Activated CD8-positive, alpha-beta T cell treated with anti-CD3 and anti-CD28 coated beads for 36 hours (primary cell): ENCODE results near the gene KDM3B. TPM values are rescaled to one million over a fixed set of nuclear protein-coding genes. Genes with fewer than 3 reads are reported as not detected.

Experiments used
- ATAC-seq: fragments of 200-7000 bp; cut with Tn5 transposase; one replicate; pipeline ENCODE4 v1.10.0; 2021; ENCODE audit warnings: mild to moderate bottlenecking, moderate library complexity
- CTCF ChIA-PET: fragments of 350-600 bp; sonication (Branson Sonifier 250); formaldehyde crosslinking; loops from one replicate; lab custom pipeline; 2021; ENCODE audit warnings: antibody characterized with exemption; lab: Charles Lee
- POLR2A ChIA-PET: fragments of 350-600 bp; sonication (Branson Sonifier 250); formaldehyde crosslinking; loops from one replicate; lab custom pipeline; 2021; ENCODE audit warnings: antibody characterized with exemption; lab: Charles Lee
- DNase-seq: peaks from one replicate; pipeline ENCODE4 v3.0.0-alpha.2; 2020
- H3K27ac Mint-ChIP-seq: one replicate; pipeline ENCODE4 v1.8.0; 2021; ENCODE audit warnings: mild to moderate bottlenecking, mixed read lengths
- H3K27me3 Mint-ChIP-seq: one replicate; pipeline ENCODE4 v1.8.0; 2021; ENCODE audit warnings: mixed read lengths
- H3K36me3 Mint-ChIP-seq: one replicate; pipeline ENCODE4 v1.8.0; 2021; ENCODE audit warnings: low read depth, mixed read lengths
- H3K4me1 Mint-ChIP-seq: one replicate; pipeline ENCODE4 v1.8.0; 2021; ENCODE audit warnings: low read depth, mixed read lengths
- H3K4me3 Mint-ChIP-seq: one replicate; pipeline ENCODE4 v1.8.0; 2021; ENCODE audit warnings: mild to moderate bottlenecking, moderate library complexity, mixed read lengths
- H3K9me3 Mint-ChIP-seq: one replicate; pipeline ENCODE4 v1.8.0; 2021; ENCODE audit warnings: mixed read lengths
- intact Hi-C: fragments of 100-400 bp; cut with micrococcal nuclease; formaldehyde crosslinking; loops from one replicate; pipeline ENCODE4 v1.10.0; 2022
- total RNA-seq, 2 experiments: library from RNA; stranded (reverse); gene quantifications; one replicate each; pipeline ENCODE4 v1.2.3, GENCODE V29; 2021
- TF ChIP-seq, protein P1 (sequence below): fragments of 200-600 bp; IDR thresholded peaks from one replicate; pipeline ENCODE4 v1.8.0; 2022; ENCODE audit warnings: antibody characterized with exemption, mild to moderate bottlenecking

The KDM3B gene
- total RNA-seq, 2 experiments from 2014 or later = 41.6 to 41.9 TPM

DNA sequence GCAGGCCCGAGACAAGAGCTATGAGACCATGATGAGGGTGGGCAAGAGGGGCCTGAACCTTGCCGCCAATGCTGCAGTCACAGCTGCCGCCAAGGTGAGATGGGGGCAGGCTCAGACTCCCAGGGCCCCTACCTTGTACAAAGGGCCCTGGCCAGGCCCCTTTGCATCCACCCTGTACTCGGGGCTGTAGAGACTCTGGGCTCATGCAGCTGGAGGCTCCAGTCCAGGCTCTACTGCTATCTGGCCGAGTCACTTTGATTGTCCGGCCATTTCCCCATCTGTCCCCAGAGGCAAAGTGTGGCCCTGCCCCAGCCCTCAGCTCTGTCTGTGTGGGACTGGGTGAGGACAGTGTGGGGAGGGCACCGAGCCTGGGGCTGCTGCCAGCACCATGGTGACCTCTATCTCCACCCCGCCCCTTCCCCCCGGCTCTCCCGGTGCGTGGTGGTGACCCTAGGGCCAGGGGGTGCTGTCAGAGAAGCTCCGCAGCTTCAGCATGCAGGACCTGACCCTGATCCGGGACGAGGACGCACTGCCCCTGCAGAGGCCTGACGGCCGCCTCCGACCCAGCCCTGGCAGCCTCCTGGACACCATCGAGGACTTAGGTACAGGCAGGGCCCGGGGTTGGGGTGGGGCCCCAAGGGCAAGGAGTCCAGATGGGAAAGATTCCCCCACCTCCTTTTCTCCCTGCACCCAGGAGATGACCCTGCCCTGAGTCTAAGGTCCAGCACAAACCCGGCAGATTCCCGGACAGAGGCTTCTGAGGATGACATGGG lies 92.5 kb downstream of the KDM3B start:
- H3K4me1 Mint-ChIP-seq = peaks cover 2% of the 10 kb centered on the region
- TF ChIP-seq, protein P1, sequence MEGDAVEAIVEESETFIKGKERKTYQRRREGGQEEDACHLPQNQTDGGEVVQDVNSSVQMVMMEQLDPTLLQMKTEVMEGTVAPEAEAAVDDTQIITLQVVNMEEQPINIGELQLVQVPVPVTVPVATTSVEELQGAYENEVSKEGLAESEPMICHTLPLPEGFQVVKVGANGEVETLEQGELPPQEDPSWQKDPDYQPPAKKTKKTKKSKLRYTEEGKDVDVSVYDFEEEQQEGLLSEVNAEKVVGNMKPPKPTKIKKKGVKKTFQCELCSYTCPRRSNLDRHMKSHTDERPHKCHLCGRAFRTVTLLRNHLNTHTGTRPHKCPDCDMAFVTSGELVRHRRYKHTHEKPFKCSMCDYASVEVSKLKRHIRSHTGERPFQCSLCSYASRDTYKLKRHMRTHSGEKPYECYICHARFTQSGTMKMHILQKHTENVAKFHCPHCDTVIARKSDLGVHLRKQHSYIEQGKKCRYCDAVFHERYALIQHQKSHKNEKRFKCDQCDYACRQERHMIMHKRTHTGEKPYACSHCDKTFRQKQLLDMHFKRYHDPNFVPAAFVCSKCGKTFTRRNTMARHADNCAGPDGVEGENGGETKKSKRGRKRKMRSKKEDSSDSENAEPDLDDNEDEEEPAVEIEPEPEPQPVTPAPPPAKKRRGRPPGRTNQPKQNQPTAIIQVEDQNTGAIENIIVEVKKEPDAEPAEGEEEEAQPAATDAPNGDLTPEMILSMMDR = no peak
- H3K36me3 Mint-ChIP-seq = no peaks in the 10 kb centered on the region
- no peaks in the 10 kb centered on the region for H3K27me3 Mint-ChIP-seq
- ATAC-seq (no peak), DNase-seq (no peak)
- intact Hi-C loops = no loop called here
- no peak overlapping the region for H3K4me3 Mint-ChIP-seq
- H3K9me3 Mint-ChIP-seq = no peaks in the 10 kb centered on the region
- ChIA-PET POLR2A (interaction anchor here (0.5 to 0.9 kb wide), 3 partner anchors 13 to 120 kb away, joined by 3 to 4 read pairs (median 3); no protein-coding TSS in a partner anchor), CTCF (interaction anchor here (0.6 to 1.1 kb wide), 2 partner anchors 18 to 70 kb away, joined by 3 read pairs; no protein-coding TSS in a partner anchor)
- H3K27ac Mint-ChIP-seq = no peak overlapping the region

DNA sequence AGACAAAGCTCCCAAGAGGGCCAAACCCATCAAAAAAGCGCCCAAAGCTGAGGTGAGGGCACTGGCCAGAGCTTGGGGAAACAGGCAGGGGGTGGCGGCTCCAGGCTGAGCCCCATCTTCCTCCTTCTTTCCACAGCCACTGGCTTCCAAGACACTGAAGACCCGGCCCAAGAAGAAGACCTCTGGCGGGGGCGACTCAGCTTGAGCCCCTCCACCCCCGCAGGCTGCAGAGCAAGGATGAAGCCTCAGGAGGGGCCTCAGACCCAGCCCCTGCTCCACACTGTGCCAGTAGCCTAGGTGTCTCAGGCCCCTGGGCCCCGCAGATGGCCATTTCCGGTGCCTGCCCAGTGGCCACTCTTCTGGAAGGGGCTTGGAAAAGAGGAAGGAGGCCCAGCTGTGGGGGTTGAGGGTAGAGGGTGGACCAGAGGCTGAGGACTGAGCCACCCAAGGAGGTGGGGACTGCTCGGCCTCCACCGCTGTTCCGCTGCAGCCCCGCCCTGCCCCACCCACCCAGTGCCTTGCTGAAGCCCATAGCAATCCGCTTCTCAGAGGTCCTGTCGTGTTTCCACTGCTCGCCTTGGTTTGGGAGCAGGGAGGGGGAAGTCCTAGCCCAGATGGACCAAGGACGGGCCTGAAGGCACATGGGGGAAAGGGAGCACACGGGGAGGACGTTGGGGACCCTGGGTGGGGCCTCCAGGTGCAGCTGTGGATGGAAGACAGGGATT lies 93.2 kb downstream of the KDM3B start:
- H3K27me3 Mint-ChIP-seq = no peaks in the 10 kb centered on the region
- peaks cover 5% of the 10 kb centered on the region for H3K4me1 Mint-ChIP-seq
- TF ChIP-seq, protein P1 = no peak
- no peak for DNase-seq
- CTCF ChIA-PET = interaction anchor here (1.1 kb wide), 1 partner anchor 18 kb away, joined by 3 read pairs; no protein-coding TSS in a partner anchor
- H3K27ac Mint-ChIP-seq = no peak overlapping the region
- no peak overlapping the region for H3K4me3 Mint-ChIP-seq
- H3K9me3 Mint-ChIP-seq = no peaks in the 10 kb centered on the region
- H3K36me3 Mint-ChIP-seq = no peaks in the 10 kb centered on the region
- POLR2A ChIA-PET = no interaction called here
- no peak for ATAC-seq
- intact Hi-C loops = no loop called here

DNA sequence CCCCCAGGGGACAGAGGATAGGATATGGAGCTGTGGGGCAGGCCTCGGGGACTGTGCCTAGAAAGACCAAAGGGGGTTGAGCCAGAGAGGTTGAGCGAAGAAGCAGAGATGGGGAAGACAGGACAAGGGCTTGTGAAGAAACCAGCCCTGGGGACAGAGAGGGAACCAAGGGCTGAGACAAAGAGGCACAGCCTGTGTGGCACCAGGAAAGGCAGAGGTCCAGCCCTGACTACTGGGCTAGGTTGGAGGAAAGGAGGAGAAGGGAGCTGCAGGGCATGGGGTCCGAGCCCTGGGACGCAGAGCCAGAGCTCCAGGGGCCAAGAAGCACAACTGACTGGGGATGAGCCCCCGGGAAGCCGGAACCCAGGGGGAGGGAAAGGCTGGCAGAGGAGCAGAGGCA lies 95.6 kb downstream of the KDM3B start:
- H3K27me3 Mint-ChIP-seq = no peaks in the 10 kb centered on the region
- H3K4me3 Mint-ChIP-seq = no peak overlapping the region
- POLR2A ChIA-PET = interaction anchor here (1.1 to 2.8 kb wide), 6 partner anchors 11 to 99 kb away, joined by 3 to 9 read pairs (median 4); partner anchors contain the start of genes EGR1 and ETF1
- no peaks in the 10 kb centered on the region for H3K36me3 Mint-ChIP-seq
- TF ChIP-seq, protein P1 = no peak
- CTCF ChIA-PET = interaction anchor here (0.8 to 5.9 kb wide), 9 partner anchors 10 to 100 kb away, joined by 3 to 85 read pairs (median 17); partner anchors contain the start of genes EGR1 and REEP2
- intact Hi-C loops = no loop called here
- peaks cover 5% of the 10 kb centered on the region for H3K4me1 Mint-ChIP-seq
- no peaks in the 10 kb centered on the region for H3K9me3 Mint-ChIP-seq
- no peak for DNase-seq
- no peak overlapping the region for H3K27ac Mint-ChIP-seq
- no peak for ATAC-seq

DNA sequence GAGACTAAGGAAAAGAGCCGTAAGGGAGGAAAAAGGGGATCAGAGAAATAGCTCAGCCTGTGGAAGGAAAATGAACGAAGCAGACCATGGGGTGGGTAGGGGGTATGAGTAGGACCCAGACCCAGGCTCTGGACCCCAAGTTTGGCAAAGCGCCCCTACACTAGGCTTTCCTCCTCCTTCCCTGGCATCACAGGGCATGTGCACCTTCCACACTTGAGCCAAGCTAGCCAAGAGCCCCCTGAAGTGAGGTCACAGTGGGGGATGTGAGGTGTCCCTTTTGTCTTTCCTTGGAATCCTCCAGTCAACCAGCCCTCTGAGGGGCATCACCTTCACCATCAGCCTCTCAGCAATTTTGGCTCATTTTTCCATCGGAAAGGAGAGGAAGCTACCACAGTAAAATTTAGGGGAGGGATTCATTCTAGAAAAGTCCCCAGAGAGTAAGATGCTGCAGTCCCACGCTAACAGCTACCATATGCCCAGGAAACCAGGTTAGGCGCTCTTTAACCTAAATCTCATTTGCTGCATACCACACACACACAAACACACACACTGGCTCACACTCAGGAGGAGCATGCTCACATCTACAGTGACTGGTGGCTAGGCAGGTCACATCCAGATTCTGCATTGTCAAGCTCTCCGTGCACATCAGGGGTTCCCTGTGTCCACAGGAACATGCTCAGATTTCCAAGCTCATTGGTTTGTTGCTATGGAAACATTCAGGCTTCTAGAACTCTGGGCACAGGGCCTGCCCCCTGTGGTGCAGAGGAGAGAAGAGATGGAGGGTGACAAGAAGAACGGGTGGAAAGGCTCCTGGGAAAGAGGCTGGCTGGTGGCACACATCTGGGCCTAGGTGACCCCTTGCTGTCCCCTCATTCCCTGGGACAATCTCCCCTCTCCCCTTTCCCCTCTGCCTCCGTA lies 96.3 kb downstream of the KDM3B start:
- TF ChIP-seq, protein P1 = no peak
- POLR2A ChIA-PET = interaction anchor here (1.1 to 2.8 kb wide), 7 partner anchors 10 to 98 kb away, joined by 3 to 12 read pairs (median 5); partner anchors contain the start of genes EGR1, ETF1 and REEP2
- intact Hi-C loops = no loop called here
- no peaks in the 10 kb centered on the region for H3K9me3 Mint-ChIP-seq
- no peak overlapping the region for H3K27ac Mint-ChIP-seq
- DNase-seq (no peak), ATAC-seq (no peak)
- CTCF ChIA-PET = interaction anchor here (0.8 to 5.9 kb wide), 25 partner anchors 9 to 225 kb away, joined by 3 to 85 read pairs (median 5); partner anchors contain the start of genes EGR1, ETF1 and REEP2
- no peak overlapping the region for H3K4me3 Mint-ChIP-seq
- H3K36me3 Mint-ChIP-seq = no peaks in the 10 kb centered on the region
- H3K4me1 Mint-ChIP-seq = peaks cover 5% of the 10 kb centered on the region
- H3K27me3 Mint-ChIP-seq = no peaks in the 10 kb centered on the region
